ENCODE measurements around the gene CLC.

- TF ChIP-seq CTCF (IDR thresholded peaks at IDR 0.05; ENCODE audit: low read length): no peak
- TF ChIP-seq EZH2 (IDR thresholded peaks at IDR 0.05; ENCODE audit: borderline replicate concordance, low read length): no peak
Measured at GRCh38 chr19:39725995-39726394, 11.8 kb downstream of the CLC start.

Data from OCI-LY1 (cell line).